ENCODE data around the gene SIK3.

Gene SIK3

DNA sequence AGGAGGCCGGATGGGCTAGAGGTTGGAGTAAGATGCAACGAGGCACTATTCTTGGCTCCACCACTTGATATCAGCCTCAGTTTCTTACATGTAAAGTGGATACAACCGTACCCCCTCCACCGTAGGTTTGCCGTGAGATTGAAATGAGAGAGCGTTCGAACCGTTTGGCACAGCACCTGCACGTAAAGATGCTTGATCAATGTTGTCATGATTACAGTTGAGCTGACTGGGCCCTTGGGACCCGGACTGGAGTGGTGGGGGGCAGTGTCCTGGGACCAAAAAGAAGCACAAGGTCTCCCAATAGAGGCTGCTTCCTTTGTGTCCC, 264.8 kb downstream of the SIK3 start:
- no peak for DNase-seq

DNA sequence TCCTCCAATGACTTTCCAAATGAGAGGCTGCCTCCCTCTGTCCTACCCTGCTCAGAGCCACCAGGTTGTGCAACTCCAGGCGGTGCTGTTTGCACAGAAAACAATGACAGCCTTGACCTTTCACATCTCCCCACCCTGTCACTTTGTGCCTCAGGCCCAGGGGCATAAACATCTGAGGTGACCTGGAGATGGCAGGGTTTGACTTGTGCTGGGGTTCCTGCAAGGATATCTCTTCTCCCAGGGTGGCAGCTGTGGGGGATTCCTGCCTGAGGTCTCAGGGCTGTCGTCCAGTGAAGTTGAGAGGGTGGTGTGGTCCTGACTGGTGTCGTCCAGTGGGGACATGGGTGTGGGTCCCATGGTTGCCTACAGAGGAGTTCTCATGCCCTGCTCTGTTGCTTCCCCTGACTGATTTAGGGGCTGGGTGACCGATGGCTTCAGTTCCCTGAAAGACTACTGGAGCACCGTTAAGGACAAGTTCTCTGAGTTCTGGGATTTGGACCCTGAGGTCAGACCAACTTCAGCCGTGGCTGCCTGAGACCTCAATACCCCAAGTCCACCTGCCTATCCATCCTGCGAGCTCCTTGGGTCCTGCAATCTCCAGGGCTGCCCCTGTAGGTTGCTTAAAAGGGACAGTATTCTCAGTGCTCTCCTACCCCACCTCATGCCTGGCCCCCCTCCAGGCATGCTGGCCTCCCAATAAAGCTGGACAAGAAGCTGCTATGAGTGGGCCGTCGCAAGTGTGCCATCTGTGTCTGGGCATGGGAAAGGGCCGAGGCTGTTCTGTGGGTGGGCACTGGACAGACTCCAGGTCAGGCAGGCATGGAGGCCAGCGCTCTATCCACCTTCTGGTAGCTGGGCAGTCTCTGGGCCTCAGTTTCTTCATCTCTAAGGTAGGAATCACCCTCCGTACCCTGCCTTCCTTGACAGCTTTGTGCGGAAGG, 265.6 kb downstream of the SIK3 start:
- no peak for DNase-seq

GRCh38 chr11:116831790-116832349, 266.4 kb downstream of the SIK3 start:
- DNase-seq: no peak

DNA sequence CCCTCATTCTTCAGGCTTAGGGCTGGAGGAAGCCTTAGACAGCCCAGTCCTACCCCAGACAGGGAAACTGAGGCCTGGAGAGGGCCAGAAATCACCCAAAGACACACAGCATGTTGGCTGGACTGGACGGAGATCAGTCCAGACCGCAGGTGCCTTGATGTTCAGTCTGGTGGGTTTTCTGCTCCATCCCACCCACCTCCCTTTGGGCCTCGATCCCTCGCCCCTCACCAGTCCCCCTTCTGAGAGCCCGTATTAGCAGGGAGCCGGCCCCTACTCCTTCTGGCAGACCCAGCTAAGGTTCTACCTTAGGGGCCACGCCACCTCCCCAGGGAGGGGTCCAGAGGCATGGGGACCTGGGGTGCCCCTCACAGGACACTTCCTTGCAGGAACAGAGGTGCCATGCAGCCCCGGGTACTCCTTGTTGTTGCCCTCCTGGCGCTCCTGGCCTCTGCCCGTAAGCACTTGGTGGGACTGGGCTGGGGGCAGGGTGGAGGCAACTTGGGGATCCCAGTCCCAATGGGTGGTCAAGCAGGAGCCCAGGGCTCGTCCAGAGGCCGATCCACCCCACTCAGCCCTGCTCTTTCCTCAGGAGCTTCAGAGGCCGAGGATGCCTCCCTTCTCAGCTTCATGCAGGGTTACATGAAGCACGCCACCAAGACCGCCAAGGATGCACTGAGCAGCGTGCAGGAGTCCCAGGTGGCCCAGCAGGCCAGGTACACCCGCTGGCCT, 267.9 kb downstream of the SIK3 start:
- DNase-seq: no peak

DNA sequence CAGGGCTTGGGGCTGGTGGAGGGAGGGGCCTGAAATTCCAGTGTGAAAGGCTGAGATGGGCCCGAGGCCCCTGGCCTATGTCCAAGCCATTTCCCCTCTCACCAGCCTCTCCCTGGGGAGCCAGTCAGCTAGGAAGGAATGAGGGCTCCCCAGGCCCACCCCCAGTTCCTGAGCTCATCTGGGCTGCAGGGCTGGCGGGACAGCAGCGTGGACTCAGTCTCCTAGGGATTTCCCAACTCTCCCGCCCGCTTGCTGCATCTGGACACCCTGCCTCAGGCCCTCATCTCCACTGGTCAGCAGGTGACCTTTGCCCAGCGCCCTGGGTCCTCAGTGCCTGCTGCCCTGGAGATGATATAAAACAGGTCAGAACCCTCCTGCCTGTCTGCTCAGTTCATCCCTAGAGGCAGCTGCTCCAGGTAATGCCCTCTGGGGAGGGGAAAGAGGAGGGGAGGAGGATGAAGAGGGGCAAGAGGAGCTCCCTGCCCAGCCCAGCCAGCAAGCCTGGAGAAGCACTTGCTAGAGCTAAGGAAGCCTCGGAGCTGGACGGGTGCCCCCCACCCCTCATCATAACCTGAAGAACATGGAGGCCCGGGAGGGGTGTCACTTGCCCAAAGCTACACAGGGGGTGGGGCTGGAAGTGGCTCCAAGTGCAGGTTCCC, 268.6 kb downstream of the SIK3 start, which contains the start of gene APOC3:
Gene APOC3, plus strand, starts transcription at position 383 of the 659 bp plus-strand sequence. CDS start 676 bp downstream, outside the sequence.
- no peak for DNase-seq

GRCh38 chr11:116828632-116829524, 269.4 kb downstream of the SIK3 start:
- no peak for DNase-seq

DNA sequence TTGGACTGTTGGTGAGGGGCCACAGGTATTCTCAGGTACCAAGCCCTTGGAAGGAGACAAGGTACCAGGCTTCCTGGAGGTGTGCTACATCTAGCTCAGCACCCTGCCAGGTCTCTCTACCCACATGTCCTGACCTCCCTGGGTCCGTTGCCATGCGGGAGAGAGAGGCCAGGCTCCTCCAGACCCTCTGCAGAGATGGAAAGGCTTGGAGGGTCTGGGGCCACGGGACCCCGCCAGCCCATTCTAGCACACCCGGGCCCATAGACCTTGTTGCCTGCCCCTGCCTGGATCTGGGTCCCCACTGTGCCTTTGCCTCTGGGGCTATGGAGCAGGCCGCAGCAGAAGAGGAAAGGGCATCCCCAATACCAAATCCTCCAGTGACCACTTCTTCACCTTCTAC, 270.8 kb downstream of the SIK3 start:
- DNase-seq: no peak

- no peak for DNase-seq
Observed at GRCh38 chr11:116826751-116827431, 271.3 kb downstream of the SIK3 start.

DNA sequence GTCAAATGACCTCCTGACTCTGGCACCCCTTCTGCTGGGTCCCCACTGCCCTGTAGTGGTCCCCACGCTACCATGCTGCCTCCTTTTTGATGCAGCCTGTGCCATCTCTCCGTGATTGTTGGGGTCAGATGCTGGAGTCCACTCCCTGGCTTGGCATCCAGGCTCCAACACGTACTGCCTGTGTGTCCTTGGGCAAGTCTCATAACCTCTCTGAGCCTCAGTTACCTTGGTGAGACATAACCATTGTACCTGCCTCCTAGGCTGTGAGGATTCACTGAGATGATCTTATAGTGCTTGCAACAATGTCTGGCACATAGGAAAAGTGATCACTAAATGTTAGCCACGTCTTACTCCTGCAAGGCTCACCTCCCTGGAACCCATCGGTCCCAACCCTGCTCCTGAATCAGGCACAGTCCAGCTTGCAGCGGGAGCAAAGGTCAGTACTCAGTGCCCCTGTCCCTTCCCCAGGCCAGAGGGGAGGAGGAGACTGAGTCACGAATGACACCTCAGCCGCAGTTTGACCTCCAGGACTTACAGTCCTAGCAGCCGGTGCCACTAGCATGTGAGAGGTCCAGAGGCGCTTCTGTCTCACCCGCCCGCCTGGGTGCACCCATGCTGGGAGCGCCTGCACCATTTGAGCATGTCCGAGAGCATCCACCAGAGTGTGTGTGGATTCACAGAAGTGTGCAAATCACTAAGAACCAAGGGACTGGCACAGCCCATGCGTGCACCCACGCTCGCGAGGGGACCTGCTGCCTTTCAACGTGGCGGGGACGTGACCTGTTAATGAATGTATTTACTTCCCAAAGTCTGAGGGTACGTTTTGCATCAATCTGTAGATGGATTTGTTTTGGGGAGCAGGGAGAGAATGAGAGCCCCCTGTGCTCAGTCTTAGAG, 272.1 kb downstream of the SIK3 start:
- no peak for DNase-seq

GRCh38 chr11:116825434-116825833, 272.8 kb downstream of the SIK3 start:
- no peak for DNase-seq

- DNase-seq: no peak
Observed at GRCh38 chr11:116823031-116823843, 275.0 kb downstream of the SIK3 start, which contains the start of gene APOA4. Gene APOA4, minus strand, starts transcription at chr11:116823304. Its CDS starts 113 bp downstream, at chr11:116823191.

GRCh38 chr11:116822575-116822974, 275.7 kb downstream of the SIK3 start:
- no peak for DNase-seq

GRCh38 chr11:116821050-116821918, 276.9 kb downstream of the SIK3 start:
- no peak for DNase-seq

DNA sequence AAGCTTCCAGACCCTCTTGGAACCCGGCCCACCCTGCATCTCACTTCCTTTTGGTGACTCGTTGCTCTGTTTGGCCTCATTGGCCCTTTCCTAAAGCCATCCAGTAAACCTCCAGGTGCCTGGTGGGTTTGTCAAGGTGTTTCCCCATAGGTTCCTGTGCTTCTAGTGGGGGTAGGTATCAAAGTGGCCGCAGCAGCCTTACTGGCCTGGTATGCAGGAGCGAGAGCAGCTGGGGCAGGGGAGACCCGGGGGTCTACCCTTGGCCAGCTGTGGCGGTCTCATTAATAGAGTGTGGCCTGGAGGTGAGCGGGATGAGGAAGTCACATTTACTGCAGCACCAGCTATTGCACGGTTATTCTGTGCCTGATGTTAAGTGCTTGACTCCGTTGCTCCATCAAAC, 279.2 kb downstream of the SIK3 start:
- no peak for DNase-seq

- DNase-seq: no peak
Observed at GRCh38 chr11:116814502-116814901, 283.7 kb downstream of the SIK3 start.

GRCh38 chr11:116813781-116814471, 284.3 kb downstream of the SIK3 start:
- DNase-seq: no peak

GRCh38 chr11:116813170-116813569, 285.1 kb downstream of the SIK3 start:
- DNase-seq: no peak

DNA sequence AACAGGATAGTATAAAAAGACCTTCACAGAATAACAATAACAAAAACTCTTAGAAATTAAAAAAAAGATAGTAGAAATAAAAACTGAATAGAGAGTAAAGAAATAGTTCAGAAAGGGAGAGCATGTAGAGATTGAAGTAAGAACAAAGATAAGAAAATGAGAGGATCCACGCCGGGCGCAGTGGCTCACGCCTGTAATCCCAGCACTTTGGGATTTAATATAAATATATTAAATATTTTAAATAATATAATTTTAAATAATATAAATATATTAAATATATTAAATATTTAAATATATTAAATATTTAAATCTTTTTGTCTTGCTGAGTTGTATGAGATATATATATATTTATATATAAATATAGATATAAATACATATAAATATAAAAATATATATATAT, 286.1 kb downstream of the SIK3 start:
- no peak for DNase-seq
